Measurements from ENCODE around the gene ZKSCAN1. TPM values are rescaled to one million over a fixed set of nuclear protein-coding genes. Genes with fewer than 3 reads are reported as not detected.
"Not testable (repeated sequence)": the region's sequence is repeated elsewhere in the genome, so short reads cannot be mapped to it uniquely, and the experiment has no call there.

ZKSCAN1 gene
- total RNA-seq (2014; rRNA removed; shearing (Covaris generic)) = 13.9 and 14.2 TPM in 2 replicates

DNA sequence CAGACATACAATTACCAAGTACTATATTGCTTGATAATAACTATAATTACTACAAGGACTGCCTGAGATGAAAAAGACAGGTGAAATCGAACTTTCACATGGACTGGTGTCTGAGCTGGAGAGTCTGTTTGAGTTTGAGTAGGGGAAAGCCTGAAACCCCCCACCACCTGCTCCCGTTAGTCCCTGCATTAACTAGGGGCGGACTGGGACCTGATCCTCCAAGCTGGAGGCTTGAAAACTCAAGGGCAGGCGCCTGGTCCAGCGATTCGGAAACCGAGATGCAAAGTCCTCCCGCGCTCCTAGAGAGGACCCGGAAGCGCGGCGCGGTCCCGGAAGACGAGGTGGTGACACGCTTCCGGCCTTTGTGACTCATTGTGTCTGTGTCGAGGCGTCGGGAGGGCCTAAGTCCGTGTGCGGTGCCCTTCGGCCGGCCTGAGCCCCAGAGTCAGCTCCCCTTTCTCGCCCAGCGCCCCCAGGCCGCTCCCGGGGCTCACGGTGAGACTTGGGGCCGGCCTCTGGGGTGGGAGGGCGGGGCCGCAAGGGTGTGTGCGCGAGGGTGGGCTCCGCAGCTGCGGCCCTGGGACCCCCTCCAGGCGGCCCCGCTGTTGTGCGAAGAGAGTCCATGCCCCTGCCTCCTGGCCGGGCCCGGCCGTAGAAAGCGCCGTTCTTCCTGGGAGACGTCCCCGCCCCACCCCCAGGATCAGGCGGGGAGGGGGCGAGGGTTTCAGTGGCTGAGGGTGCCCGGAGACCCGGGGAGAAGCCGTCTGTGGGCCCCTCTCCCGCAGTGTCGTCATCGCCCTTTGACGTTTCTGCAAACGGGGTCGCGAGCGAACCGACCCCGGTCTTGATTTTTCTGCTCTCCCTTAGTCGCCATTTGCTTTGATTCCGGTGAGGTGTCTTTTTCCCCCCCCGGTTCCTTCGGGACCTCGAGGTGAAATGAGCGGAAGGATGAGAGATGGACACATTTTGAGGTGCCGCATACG is at the start of gene ZKSCAN1:
ZKSCAN1 (plus strand) TSS at position 365 of the 983 bp plus-strand sequence. CDS start 7,911 bp downstream, outside the sequence.
- DNase-seq (ENCODE audit: low read depth) = peak; percentile 99

DNA sequence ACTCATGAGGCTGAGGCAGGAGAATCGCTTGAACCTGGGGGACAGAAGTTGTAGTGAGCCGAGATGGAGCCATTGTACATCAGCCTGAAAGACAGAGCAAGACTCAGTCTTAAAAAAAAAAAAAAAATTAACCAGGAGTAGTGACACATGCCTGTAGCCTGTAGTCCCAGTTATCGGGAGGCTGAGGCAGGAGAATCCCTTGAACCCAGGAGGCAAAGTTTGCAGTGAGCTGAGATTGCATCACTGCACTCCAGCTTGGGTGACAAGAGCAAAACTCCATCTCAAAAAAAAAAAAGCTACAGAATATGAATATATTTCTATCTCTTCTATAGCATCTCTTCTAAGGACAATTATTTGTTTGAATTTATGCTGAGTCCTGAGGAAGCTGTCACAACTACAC is 46.1 kb upstream of the ZKSCAN1 start:
- no peak for DNase-seq (ENCODE audit: low read depth)

DNA sequence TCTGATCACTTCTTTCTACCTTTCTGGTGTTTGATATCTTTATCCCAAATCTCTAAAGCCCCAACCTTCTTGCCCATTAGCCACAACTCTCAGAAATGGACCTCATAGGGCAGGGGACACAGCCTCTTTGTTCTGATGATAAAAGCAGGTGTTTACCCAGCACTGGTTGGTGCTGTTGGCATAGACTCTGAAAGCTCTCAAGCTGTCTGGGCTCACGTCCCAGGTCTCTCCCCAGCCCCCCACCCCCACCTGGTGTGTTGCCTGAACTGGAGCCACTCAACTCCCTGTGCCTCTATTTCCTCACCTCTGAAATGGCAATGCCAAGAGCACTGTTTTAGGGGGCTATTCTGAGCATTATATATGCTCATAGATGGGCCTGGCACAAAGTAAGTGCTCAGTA is 45.6 kb upstream of the ZKSCAN1 start:
- DNase-seq (ENCODE audit: low read depth) = not testable (repeated sequence)

DNA sequence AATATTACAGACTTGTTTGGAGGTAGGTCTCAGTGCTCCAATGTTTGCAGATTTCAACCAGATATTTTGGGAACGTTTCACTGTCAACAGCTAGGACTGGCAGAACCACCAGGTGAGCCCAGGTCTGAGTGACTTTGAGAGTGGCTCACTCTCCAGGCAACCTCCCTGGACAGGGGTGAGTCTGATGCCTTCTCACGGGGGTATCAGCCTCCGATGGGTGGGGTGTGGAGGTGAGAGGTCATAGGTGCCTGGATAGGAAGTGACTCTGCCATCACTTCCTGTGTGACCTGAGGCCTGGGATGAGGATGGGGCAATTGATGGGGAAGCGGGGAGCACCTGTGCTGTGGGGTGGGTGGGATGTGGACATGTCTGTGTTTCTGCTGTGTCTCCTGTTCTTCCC is 44.2 kb upstream of the ZKSCAN1 start:
- DNase-seq (ENCODE audit: low read depth) = no peak

DNA sequence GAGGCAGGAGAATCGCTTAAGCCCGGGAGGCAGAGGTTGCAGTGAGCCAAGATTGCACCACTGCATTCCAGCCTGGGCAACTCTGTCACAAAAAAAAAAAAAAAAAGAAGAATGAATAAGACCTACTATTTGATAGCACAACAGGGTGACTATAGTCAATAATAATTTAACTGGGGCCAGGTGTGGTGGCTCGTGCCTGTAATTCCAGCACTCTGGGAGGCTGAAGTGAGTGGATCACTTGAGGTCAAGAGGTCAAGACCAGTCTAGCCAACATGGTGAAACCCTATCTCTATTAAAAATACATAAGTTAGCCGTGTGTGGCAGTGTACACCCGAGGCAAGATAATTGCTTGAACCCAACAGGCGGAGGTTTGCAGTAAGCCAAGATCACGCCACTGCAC is 41.6 kb upstream of the ZKSCAN1 start:
- DNase-seq (ENCODE audit: low read depth) = not testable (repeated sequence)

DNA sequence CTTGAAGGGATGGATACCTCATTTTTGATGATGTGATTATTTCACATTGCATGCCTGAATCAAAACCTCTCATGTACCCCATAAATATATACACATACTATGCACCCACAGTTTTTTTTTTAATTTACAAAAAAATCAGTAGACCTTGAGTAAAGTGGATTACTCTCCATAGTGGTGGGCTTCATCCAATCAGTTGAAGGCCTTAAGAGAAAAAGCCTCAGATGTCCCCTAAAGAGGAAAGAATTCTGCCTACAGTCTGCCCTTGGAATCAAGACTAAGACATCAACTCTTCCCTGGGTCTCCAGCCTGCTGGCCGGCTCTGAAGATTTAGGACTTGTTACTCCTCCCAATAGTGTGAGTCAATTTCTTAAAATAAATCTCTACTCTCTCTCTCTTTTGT is 40.7 kb upstream of the ZKSCAN1 start:
- no peak for DNase-seq (ENCODE audit: low read depth)

DNA sequence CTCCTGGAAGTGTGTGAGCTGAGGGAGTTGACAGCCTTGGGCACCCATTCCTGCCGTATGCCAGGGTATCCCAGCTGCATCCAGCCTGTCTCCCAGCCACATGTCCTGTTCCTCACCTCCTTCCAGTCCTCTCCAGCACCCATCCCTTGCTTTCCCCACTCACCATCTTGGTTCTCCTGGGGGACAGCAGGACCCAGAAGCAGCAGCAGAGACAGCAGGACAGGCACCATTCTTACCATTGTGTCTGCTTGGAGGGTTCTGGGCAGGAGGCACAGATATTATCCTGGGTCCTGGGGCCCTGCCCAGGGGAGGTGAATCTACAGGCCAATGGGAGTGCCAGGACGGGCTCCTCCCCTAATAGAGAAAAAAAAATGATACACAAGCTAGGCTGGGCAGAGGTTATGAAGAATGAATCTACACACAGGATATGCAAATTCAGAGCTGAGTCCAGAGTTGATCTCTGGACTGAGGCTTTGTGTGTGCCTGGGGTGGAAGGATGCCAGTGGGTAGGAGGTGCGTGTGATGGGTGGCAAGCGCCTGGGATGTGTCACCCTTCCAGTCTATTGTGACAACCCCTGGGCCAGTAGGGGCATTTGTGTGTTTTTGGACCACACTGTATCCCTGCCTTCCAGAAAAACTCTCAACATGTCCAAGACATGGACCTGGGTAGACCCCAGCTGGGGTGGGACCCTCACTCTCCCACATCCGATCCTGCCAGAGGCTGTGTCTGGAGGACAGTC is 39.4 kb upstream of the ZKSCAN1 start, which contains the start of gene AZGP1:
AZGP1 (minus strand) TSS at position 250 of the 740 bp plus-strand sequence; CDS start at position 239, 11 bp downstream.
- peak; percentile 75 for DNase-seq (ENCODE audit: low read depth)

DNA sequence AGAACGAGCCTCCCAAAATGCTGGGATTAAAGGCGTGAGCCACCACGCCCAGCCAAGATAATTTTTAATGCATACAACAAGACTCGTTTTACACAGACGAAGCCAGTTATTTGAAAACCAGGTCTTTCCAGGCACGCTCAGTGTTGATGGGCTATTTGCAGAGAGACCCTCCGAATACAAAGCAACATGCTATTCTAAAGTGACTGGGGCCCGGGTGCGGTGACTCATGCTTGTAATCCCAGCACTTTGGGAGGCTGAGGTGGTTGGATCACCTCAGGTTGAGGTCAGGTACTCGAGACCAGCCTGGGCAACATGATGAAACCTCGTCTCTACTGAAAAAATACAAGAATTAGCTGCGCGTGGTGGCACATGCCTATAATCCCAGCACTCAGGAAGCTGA is 38.8 kb upstream of the ZKSCAN1 start:
- DNase-seq (ENCODE audit: low read depth) = peak; percentile 39

DNA sequence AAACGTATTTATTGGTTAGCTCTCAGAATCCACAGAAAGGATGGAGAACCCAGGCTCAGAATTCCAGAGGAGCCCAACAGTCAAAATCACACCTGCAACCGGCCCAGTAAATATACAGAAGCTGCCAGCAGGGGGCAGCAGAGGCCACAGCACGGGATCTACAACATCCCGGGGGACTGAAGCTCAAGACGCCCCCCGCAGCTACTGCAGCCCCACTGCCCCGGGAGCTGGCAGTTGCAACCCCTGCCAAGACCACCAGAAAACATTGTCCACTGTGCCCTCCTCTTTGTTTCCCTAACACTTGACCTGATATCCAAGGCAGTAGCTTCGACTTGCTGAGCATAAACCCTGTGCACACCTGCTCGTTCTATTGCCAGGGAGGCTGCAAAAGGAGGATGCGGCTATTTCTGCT is 35.6 kb upstream of the ZKSCAN1 start:
- not testable (repeated sequence) for DNase-seq (ENCODE audit: low read depth)

DNA sequence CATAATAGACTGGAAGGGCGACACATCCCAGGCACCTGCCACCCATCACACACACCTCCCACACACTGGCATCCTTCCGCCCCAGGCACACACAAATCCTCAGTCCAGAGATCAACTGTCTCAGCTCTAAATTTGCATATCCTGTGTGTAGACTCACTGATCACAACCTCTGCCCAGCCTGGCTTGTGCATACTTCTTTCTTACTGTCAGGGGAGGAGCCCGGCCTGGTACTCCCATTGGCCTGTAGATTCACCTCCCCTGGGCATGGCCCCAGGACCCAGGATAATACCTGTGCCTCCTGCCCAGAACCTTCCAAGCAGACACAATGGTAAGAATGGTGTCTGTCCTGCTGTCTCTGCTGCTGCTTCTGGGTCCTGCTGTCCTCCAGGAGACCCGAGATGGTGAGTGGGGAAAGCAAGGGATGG is 34.9 kb upstream of the ZKSCAN1 start:
- not testable (repeated sequence) for DNase-seq (ENCODE audit: low read depth)

DNA sequence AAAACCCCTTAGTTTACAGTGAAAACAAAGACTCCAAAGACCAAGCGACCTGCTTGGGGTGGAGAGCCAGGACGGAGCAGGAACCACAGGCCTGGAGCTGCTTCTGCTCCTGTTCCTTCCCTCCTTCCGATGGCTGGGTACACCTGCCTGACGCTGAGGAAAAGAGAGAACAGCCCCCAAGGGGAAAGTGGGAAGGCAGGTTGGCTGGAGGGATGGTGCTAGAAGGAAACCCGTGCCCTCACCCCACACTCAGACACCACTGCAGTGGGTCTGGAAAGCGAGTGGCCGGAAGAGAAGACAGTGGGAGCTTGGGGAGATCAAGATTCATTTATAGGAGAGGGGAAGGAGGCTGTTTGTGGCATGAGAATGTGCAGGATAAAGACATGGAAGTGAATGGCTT is 34.3 kb upstream of the ZKSCAN1 start:
- not testable (repeated sequence) for DNase-seq (ENCODE audit: low read depth)

DNA sequence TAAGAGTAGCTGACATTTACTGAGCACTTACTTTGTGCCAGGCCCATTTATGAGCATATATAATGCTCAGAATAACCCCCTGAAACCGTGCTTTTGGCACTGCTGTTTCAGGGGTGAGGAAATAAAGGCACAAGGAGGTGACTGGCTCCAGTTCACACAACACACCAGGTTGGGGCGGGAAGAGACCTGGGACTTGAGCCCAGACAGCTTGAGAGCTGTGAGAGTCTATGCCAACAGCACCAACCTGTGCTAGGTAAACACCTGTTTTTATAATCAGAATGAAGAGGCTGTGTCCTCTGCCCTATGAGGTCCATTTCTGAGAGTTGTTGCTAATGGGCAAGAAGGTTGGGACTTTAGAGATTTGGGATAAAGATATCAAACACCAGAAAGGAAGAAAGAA is 30.8 kb upstream of the ZKSCAN1 start:
- DNase-seq (ENCODE audit: low read depth) = no peak

DNA sequence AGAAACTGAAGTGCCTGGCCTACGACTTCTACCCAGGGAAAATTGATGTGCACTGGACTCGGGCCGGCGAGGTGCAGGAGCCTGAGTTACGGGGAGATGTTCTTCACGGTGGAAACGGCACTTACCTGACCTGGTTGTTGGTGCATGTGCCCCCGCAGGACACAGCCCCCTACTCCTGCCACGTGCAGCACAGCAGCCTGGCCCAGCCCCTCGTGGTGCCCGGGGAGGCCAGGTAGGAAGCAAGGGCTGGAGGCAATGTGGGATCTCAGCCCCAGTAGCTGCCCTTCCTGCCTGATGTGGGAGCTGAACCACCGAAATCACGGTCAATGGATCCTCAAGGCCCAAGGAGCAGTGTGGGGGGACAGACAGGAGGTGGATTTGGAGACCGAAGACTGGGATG is 28.1 kb upstream of the ZKSCAN1 start:
- DNase-seq (ENCODE audit: low read depth) = not testable (repeated sequence)

DNA sequence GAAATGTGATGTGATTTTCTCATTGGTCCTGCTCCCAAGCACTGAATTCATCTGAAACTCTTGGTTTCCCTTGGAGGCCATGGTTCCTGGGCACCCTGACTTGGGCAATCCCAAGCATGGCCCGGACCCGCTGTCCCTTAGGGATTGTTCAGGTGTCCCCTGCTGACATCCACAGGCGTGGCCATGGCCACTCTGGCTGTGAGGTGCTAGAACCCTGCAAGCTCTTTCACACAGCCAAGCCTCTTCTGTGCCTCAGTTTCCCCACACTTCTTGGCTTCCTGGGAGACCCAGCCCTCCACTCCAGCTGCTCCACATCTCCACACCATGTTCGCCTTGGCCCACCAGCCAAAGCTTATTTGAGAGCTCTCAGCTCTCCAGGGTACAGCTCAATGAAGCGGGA is 27.6 kb upstream of the ZKSCAN1 start:
- no peak for DNase-seq (ENCODE audit: low read depth)

DNA sequence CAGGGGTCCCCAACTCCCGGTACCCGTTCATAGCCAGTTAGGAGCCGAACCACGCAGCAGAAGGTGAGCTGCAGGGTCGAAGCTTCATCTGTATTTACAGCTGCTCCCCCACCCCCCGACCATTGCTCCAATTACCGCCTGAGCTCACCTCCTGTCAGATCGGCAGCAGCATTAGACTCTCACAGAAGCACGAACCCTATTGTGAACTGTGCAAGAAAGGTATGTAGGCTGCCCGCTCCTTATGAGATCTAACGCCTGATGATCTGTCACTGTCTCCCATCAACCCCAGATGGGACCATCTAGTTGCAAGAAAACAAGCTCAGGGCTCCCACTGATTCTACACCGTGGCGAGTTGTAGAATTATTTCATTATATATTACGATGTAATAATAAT is 24.9 kb upstream of the ZKSCAN1 start:
- no peak for DNase-seq (ENCODE audit: low read depth)

DNA sequence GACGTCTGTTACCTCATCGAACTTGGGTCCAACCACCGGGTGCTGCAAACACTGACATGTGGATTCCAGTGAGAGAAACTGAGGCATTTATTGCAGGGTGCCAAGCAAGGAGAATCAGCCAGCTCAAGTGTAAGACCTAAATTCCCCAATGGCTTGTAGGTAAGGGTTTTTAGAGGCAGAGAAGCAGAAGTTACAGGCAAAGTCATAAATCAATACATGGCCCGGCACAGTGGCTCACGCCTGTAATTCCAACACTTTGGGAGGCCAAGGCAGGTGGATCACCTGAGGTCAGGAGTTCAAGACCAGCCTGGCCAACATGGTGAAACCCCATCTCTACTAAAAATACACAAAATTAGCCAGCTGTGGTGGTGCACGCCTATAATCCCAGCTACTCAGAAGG is 23.9 kb upstream of the ZKSCAN1 start:
- not testable (repeated sequence) for DNase-seq (ENCODE audit: low read depth)

DNA sequence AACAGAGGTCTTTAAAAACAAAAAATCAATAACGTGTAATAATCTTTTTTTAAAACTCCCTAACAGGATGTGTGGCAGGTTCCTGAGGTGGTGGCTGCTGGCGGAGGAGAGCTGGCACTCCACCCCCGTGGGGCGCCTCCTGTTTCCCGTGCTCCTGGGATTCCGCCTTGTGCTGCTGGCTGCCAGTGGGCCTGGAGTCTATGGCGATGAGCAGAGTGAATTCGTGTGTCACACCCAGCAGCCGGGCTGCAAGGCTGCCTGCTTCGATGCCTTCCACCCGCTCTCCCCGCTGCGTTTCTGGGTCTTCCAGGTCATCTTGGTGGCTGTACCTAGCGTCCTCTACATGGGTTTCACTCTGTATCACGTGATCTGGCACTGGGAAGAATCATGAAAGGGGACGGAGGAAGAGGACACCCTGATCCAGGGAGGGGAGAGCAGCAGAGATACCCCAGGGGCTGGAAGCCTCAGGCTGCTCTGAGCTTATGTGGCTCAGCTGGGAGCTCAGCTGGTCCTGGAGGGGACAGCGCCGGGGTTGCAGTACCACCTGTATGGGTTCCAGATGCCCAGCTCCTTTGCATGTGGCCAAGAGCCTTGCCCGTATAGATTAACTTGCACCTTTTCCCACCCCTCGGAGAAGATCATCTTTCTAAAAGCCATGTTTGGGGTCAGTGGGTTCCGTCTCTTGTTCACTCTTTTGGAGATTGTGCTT is 22.9 kb upstream of the ZKSCAN1 start:
- DNase-seq (ENCODE audit: low read depth) = no peak

DNA sequence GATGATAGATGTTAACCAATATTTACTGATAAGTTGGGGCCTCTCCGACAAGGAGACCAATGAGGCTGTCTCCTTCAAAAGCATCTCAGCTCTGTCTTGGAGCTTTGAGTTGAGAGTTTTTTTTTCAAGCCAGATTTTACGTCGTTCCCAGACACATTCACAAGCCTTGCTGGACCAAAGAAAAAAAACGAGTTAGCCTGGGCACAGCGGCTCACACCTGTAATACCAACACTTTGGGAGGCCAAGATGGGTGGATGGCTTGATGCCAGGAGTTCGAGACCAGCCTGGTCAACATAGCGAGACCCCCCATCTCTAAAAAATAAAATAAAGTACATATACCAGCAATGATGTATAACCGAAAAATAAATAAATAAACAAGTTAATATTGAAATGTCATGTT is 20.6 kb upstream of the ZKSCAN1 start:
- no peak for DNase-seq (ENCODE audit: low read depth)

DNA sequence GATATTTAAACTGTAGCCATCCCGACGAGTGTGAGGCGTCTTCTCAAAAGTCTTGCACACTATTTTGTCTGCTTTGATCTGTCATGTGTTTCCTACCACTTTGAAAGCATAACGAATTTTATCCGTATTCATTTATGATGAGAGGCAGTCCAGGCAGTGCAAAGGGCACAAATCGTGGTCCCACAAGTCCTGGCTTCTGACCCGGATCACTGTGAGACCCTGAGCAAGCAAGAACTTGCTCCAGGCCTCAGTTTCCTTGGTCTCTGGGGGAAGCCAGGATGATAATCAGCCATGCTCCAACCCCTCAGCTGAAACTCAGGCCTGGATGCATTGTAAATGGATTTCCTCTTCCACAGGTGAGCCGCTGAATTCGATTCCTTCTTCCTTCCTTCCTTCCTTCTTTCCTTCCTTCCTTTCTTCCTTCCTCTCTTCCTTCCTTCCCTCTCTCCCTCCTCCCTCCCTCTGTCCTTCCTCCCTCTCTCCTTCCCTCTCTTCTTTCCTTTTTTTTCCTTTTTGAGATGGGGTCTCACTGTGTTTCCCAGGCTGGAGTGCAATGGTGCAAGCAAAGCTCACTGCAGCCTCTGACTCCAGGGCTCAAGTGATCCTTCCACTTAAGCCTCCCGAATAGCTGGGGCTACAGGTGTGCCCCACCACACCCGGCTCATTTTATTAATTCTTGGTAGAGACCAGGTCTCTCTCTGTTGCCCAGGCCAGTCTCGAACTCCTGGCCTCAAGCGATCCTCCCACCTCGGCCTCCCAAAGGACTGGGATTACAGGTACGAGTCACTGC is 18.4 kb upstream of the ZKSCAN1 start:
- no peak for DNase-seq (ENCODE audit: low read depth)

DNA sequence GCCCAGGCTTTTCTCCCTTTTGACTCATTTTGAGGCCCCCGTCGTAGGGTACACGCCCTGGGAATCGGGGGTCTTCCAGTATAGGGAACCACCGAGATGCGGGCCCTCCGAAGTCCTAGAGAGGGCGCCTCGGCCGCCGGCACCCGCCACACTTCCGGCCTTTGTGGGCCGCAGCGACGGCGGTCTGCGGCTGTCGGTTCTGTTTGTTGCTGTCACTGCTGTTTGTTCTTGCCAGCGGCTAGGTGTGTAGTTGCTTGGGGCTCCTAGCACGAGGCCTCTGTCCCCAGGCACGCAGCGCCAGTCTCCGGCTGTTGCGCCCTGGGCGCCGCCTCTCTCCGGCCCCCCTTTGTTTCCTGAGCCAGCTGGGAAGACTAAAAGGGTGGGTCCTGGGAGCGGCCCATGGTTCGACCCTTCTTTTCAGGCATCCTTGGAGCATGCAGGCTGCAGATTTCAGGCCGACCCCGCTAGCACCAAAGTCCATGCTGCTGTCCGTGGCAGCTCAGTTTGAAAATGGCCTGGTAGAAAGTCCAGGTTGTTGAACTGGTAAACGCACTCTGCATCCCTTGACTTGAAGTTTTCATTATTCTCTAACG is 17.8 kb upstream of the ZKSCAN1 start:
- peak; percentile 21 for DNase-seq (ENCODE audit: low read depth)

DNA sequence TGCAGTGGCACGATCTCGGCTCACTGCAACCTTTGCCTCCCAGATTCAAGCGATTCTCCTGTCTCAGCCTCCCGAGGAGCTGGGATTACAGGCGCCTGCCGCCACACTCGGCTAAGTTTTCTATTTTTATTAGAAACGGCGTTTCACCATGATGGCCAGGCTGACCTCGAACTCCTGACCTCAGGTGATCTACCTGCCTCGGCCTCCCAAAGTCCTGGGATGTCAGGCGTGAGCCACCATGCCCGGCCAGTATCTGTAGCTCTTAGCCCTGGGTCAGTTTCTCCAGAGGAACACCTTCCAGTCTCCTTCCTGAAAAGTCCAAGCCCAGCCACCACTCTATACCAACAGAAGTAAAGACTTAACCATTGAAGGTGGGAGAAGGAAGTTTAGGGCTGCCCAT is 15.2 kb upstream of the ZKSCAN1 start:
- no peak for DNase-seq (ENCODE audit: low read depth)
